Measurements from ENCODE around the gene CFAP65. TPM values are rescaled to one million over a fixed set of nuclear protein-coding genes. Genes with fewer than 3 reads are reported as not detected.

CFAP65 gene
- total RNA-seq, 1 donor from 2014 or later, result 0.80 TPM

DNA sequence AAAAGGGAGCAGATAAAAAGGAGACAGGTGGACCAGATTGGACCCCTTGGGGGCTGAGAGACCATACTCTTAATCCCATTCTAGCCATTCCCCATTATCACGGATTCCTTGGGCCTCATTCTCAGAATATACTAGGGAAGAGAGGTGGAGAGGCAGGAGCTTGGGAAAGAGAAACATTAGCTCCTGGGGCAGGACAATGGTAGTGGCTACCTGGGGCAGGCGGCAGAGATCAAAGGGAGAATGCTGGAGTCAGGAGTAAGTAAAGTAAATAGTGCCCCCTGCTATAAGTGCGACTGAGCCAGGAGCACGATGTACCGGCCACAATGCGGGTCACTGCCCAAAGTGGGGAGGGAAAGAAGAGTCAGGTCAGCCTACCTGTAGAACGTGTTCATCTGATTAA, 39.8 kb upstream of the CFAP65 start:
- H3K27me3 Mint-ChIP-seq (ENCODE audit: insufficient read depth, low read depth), result peaks cover 2% of the 10 kb centered on the region
- Histone ChIP-seq H2AFZ (replicated peaks) (no peak overlapping the region), H3K36me3 (no peaks in the 10 kb centered on the region), H3K27ac (no peak overlapping the region), H3K4me2 (no peak overlapping the region), H4K20me1 (ENCODE audit: low read depth) (peaks cover 5% of the 10 kb centered on the region), H3K9me3 (ENCODE audit: low read depth) (no peaks in the 10 kb centered on the region), H3K9ac (no peak overlapping the region), H3F3A (ENCODE audit: low read depth) (no peaks in the 10 kb centered on the region), H3K79me2 (ENCODE audit: low read depth) (no peaks in the 10 kb centered on the region), H3K27me3 (no peaks in the 10 kb centered on the region), H3K4me3 (no peak overlapping the region), H3K4me1 (no peaks in the 10 kb centered on the region)
- H3K9me3 Mint-ChIP-seq, result no peaks in the 10 kb centered on the region
- H3K4me3 Mint-ChIP-seq, result no peak overlapping the region
- no peak for DNase-seq (ENCODE audit: low spot score)
- H3K27ac Mint-ChIP-seq, result no peak overlapping the region
- peaks cover under 1% of the 10 kb centered on the region for H3K4me1 Mint-ChIP-seq
- no peaks in the 10 kb centered on the region for H3K36me3 Mint-ChIP-seq
- no peak for TF ChIP-seq EZH2 (IDR thresholded peaks at IDR 0.05)
- TF ChIP-seq CTCF (IDR thresholded peaks at IDR 0.05), result no peak
- no peak for TF ChIP-seq EZH2phosphoT487 (IDR thresholded peaks at IDR 0.05)

- no peaks in the 10 kb centered on the region for H3K36me3 ChIP-seq
- H2AFZ ChIP-seq (replicated peaks), result no peak overlapping the region
- no peaks in the 10 kb centered on the region for H3K9me3 Mint-ChIP-seq
- H3K27me3 Mint-ChIP-seq (ENCODE audit: insufficient read depth, low read depth), result peaks cover 2% of the 10 kb centered on the region
- H3K27ac ChIP-seq, result no peak overlapping the region
- no peaks in the 10 kb centered on the region for H3F3A ChIP-seq (ENCODE audit: low read depth)
- H3K4me2 ChIP-seq, result no peak overlapping the region
- peaks cover 5% of the 10 kb centered on the region for H4K20me1 ChIP-seq (ENCODE audit: low read depth)
- no peaks in the 10 kb centered on the region for H3K4me1 ChIP-seq
- H3K79me2 ChIP-seq (ENCODE audit: low read depth), result no peaks in the 10 kb centered on the region
- no peak overlapping the region for H3K4me3 ChIP-seq
- H3K4me1 Mint-ChIP-seq, result no peaks in the 10 kb centered on the region
- H3K9ac ChIP-seq, result no peak overlapping the region
- H3K27me3 ChIP-seq, result no peaks in the 10 kb centered on the region
- H3K27ac Mint-ChIP-seq, result no peak overlapping the region
- H3K9me3 ChIP-seq (ENCODE audit: low read depth), result no peaks in the 10 kb centered on the region
- TF ChIP-seq CTCF (IDR thresholded peaks at IDR 0.05) (no peak), EZH2 (IDR thresholded peaks at IDR 0.05) (no peak), EZH2phosphoT487 (IDR thresholded peaks at IDR 0.05) (no peak)
- no peaks in the 10 kb centered on the region for H3K36me3 Mint-ChIP-seq
- H3K4me3 Mint-ChIP-seq, result no peak overlapping the region
- DNase-seq (ENCODE audit: low spot score), result no peak
Measured at GRCh38 chr2:219079417-219079816, 38.1 kb upstream of the CFAP65 start.

DNA sequence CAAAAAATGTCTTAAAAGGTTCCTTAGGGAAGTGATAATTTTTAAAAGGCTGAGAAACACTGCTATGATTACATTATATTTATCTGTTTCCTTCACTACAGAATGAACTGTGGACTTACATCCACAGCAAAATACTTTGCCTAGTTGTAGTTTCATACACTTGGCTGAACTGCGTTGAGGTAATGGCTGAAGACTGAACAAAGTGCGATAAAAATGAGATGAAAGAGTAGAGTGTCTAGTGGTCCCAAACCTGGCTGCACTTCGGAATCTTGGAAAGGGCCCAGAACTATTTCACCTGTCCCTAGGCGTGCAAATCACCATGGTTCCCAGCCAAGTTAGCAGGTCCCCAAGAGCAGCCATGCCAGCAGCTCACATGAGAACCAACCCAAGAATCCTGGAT, 37.6 kb upstream of the CFAP65 start:
- Histone ChIP-seq H3K27me3 (no peaks in the 10 kb centered on the region), H4K20me1 (ENCODE audit: low read depth) (peaks cover 5% of the 10 kb centered on the region), H3K27ac (no peak overlapping the region), H3K9ac (no peak overlapping the region), H3K4me2 (no peak overlapping the region), H3K4me3 (no peak overlapping the region), H2AFZ (replicated peaks) (no peak overlapping the region), H3K79me2 (ENCODE audit: low read depth) (no peaks in the 10 kb centered on the region), H3F3A (ENCODE audit: low read depth) (no peaks in the 10 kb centered on the region), H3K4me1 (no peaks in the 10 kb centered on the region), H3K9me3 (ENCODE audit: low read depth) (no peaks in the 10 kb centered on the region), H3K36me3 (no peaks in the 10 kb centered on the region)
- Mint-ChIP-seq H3K9me3 (no peaks in the 10 kb centered on the region), H3K4me1 (no peaks in the 10 kb centered on the region), H3K4me3 (no peak overlapping the region), H3K27ac (no peak overlapping the region), H3K36me3 (peaks cover 2% of the 10 kb centered on the region), H3K27me3 (ENCODE audit: insufficient read depth, low read depth) (peaks cover 2% of the 10 kb centered on the region)
- TF ChIP-seq CTCF (IDR thresholded peaks at IDR 0.05), result no peak
- no peak for TF ChIP-seq EZH2 (IDR thresholded peaks at IDR 0.05)
- TF ChIP-seq EZH2phosphoT487 (IDR thresholded peaks at IDR 0.05), result no peak
- no peak for DNase-seq (ENCODE audit: low spot score)

Measured in neural progenitor cell (in vitro differentiated cells).